ENCODE results near the gene IGHMBP2.
"Not testable (repeated sequence)": the region's sequence is repeated elsewhere in the genome, so short reads cannot be mapped to it uniquely, and the experiment has no call there.

The IGHMBP2 gene

GRCh38 chr11:68963779-68964178 is 60.1 kb downstream of the IGHMBP2 start:
- no peak for DNase-seq (ENCODE audit: low read depth)

- DNase-seq (ENCODE audit: low read depth), result no peak
These were observed 62.5 kb downstream of the IGHMBP2 start for GRCh38 chr11:68965901-68966853.

- no peak for DNase-seq (ENCODE audit: low read depth)
These were observed 63.4 kb downstream of the IGHMBP2 start for GRCh38 chr11:68966894-68967780.

DNA sequence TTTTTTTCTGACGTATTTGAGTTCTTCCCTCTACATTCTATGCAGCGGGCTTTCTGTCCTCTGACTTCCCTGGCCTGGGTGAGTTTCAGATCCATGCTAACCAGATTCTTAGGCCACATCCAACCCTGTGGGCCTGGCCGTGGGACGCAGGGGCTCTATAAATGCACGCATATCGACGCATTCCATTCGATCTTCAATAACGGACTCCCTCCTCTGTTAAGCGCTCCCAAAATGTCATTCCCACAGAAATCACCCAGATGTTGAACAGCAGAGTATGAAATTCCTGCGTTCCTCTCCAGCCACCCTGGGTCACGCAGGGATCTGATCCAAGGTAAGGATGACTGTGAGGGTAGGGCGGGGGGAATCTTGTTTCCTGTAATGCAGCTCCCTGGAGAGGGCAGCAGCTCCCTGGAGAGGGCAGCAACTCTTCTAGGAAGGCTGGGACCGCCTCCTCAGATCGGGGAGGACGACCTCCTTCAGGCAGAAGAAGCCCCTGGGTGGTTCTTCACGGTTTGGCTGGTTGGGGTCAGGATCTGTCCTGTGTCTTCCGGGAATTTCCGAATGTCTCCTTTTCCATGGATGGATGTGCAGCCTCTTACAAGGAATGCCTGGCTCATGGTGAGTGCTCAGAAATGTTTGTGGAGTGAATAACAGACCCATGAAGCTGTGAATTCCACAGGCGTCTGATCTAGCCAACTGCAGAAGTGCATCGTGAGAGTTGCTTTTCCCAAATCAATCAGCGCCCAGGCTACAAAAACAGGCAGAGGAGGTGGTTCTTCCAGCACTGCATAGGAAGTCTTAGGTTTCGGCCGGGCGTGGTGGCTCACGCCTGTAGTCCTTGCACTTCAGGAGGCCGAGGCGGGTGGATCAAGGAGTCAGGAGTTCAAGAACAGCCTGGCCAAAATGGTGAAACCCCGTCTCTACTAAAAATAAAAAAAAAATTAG is 64.9 kb downstream of the IGHMBP2 start:
- DNase-seq (ENCODE audit: low read depth), result no peak

DNA sequence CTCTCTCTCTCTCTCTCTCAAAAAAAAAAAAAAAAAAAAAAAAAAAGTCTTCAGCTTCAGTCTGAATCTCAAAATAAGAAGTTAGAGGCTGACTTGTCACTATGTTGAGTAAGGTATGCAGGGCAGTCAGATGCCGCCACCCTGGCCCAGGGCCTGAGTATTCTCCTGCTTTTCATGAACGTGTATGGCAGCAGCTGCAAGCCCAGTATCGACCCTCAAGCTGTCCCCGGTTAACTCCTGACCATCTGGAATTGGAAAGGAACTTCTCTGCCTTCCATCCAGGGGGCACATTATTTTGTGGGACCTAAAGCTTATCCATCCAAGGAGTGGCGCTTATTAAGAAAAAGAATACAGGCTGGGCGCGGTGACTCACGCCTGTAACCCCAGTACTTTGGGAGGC is 65.7 kb downstream of the IGHMBP2 start:
- DNase-seq (ENCODE audit: low read depth), result no peak

DNA sequence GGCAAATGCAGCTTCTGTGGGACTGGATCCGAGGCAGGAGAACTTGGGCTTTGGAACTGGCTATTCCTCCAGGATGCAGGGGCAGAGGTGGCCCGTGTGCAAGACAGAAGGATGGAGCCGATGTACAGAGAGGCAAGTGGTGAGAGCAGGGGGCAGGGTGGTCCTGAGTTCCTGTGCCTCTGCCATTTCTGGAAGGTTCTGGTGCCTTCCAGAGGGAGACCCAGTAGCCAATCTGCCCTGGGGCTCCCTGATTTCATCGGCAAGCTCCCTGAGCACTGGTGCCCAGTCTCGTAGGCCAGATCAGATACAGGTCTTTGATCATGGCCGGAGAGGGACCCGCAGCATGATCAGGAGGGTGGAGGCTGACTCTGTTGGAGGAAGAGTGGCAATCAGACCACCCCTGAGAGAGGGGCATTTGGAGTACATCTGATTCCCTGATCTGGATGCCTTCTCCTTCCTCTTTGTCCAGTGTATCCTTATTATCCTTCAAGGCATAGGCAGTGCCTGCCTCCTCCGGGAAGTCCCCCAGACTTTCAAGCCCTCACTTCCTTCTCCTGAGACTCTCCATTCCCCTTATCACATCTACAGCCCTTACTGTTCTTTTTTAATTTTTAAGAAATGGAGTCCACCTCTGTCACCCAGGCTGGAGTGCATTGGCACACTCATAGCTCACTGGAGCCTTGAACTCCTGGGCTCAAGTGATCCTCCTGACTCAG is 67.4 kb downstream of the IGHMBP2 start:
- no peak for DNase-seq (ENCODE audit: low read depth)

DNA sequence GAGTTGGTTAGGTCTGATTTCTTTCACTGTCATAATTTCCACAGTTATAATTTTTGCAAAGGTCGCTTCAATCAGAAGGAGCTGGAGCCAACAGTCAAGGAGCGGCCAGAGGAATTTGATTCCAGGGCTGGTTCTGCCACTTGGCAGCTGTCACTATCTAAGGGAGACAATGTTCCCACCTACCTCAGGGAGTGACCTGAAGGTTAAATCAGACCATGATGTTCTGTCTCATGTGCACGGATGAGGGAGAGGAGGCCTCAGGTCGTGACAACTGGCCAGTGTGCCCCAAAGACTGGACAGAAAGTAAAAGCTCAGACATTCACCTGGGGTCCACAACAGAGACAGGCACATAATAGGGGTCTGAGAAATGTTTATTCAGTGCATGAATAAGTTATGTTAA is 69.5 kb downstream of the IGHMBP2 start:
- DNase-seq (ENCODE audit: low read depth), result no peak

- DNase-seq (ENCODE audit: low read depth), result not testable (repeated sequence)
These were observed 70.0 kb downstream of the IGHMBP2 start for GRCh38 chr11:68973706-68974105.

GRCh38 chr11:68974421-68975194 is 70.9 kb downstream of the IGHMBP2 start:
- DNase-seq (ENCODE audit: low read depth), result no peak

GRCh38 chr11:68976095-68976494 is 72.4 kb downstream of the IGHMBP2 start:
- DNase-seq (ENCODE audit: low read depth), result no peak

GRCh38 chr11:68976563-68976962 is 72.9 kb downstream of the IGHMBP2 start:
- no peak for DNase-seq (ENCODE audit: low read depth)

GRCh38 chr11:68977781-68978625 is 74.3 kb downstream of the IGHMBP2 start:
- no peak for DNase-seq (ENCODE audit: low read depth)

- no peak for DNase-seq (ENCODE audit: low read depth)
These were observed 74.9 kb downstream of the IGHMBP2 start for GRCh38 chr11:68978626-68978930.

- DNase-seq (ENCODE audit: low read depth), result no peak
These were observed 75.4 kb downstream of the IGHMBP2 start for GRCh38 chr11:68978931-68979594.

DNA sequence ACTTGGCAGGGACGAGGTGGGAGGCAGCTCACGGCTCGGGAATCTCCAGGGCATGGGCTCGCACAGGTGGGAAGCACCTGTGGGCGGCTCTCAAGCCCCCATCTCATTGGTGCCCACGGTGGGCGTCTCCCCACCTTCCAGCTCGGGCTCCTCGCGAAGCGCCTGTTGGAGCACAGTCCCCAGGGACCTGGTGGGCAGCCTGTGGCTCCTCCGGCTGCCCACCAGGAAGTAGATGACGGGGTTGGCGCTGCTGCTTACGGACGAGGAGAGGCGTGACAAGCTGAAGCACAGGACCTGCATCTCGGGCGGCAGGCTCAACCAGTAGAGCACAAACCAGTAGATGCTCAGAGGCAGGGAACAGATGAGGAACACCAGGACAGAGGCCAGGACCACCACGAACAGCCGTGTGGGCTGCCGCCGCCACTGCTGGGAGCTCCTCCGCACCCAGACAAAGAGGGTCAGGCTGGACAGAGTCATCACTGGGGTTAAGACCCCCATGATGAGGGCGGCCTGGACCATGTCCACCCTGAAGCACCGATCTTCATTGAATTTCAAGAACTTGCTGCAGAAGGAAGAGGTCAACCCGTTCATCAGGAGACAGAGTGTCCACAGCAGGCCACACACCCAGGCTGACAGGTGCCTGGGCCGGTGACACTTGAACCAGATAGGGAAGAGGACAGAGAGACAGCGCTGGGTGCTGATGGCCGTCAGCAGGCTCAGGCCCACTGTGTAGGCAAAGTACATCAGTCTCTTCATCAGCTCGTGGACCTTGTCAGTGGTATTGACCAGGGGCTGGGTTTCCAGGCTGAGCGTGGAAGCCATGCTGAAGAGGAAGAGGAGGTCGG is 76.5 kb downstream of the IGHMBP2 start:
- DNase-seq (ENCODE audit: low read depth), result no peak

- DNase-seq (ENCODE audit: low read depth), result no peak
These were observed 77.0 kb downstream of the IGHMBP2 start, which contains the start of gene MRGPRD for GRCh38 chr11:68980776-68981065. MRGPRD (minus strand) TSS chr11:68980986; CDS start chr11:68980986, 0 bp downstream.

DNA sequence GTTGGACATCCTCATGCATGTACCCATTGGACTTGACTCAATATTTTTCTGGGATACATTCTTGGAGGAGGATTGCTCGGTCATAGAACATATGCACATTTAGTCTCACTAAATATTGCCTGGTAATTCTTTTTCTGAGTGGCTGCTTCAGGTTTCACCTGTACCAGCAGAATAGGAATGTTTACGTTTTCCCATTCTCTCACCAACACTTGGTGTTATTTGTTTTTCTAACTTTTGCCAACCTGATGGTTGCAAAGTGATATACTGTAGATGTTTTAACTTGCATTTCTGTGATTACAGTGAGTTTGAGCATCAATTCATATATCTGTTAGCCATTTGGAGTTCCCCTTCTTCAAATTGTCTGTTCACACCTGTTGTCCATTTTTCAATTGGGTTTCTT is 78.4 kb downstream of the IGHMBP2 start:
- DNase-seq (ENCODE audit: low read depth), result no peak

DNA sequence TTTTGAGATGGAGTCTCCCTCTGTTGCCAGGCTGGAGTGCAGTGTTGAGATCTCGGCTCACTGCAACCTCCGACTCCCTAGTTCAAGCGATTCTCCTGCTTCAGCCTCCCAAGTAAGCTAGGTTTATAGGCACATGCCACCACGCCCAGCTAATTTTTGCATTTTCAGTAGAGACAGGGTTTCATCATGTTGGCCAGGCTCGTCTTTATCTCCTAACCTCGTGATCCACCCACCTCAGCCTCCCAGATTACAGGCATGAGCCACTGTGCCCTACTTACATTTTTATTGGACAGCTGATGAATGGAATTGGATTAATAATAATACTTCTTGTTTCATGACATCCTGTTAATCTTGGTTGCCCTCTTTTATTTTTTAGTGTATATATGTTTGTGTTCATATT is 80.1 kb downstream of the IGHMBP2 start:
- no peak for DNase-seq (ENCODE audit: low read depth)
